ENCODE data around the gene ATAD1. TPM values are rescaled to one million over a fixed set of nuclear protein-coding genes. Genes with fewer than 3 reads are reported as not detected.
"Not testable (repeated sequence)": the region's sequence is repeated elsewhere in the genome, so short reads cannot be mapped to it uniquely, and the experiment has no call there.

Gene ATAD1
- total RNA-seq, 2 experiments from 2014 or later, result 44.4 to 50.4 TPM

DNA sequence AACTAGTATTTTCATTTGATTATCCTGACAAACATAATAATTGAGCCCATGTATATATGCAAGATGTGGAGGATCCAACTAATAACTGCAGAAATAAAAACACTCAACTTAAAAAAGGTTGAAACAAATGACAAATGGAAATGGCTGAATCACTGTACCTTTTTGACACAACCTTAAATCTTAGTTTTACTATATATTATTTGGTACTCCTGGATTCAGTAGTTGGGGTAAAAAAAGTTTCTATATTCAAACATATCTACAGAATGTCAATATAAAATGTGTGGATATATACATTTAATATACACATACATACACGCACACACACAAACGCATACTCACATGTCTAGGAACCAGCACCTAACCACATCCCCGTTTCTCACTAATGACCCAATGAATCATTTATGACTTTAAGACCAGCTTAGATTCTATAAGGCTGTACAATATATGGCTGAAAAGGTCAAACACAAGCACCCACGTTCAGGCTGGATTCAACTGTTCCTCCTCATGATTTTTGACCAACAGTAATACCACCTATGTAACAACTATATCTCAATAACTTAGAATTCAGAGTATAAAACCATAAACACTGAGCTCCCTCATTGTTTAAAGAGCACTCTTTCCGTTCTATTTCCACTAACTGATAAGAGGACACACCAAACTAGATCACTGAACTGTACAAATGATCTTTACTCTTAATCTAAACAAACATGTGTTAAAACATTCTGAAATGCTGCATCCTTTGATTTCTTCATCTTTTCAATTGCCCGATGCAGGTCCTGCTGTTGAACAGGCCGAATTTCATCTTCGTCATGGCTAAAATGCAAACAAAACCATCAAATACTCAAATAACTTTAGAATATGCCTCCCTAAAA is 63.8 kb downstream of the ATAD1 start:
- Mint-ChIP-seq H3K4me1 (peaks cover 25% of the 10 kb centered on the region), H3K9me3 (ENCODE audit: low read depth) (no peaks in the 10 kb centered on the region), H3K36me3 (peaks cover 37% of the 10 kb centered on the region), H3K4me3 (no peak overlapping the region), H3K27ac (no peak overlapping the region), H3K27me3 (no peaks in the 10 kb centered on the region)
- CTCF ChIA-PET, result interaction anchor here (1.0 kb wide), 1 partner anchor 21 kb away, joined by 3 read pairs; no protein-coding TSS in a partner anchor
- no peak for DNase-seq
- no peak for ATAC-seq

DNA sequence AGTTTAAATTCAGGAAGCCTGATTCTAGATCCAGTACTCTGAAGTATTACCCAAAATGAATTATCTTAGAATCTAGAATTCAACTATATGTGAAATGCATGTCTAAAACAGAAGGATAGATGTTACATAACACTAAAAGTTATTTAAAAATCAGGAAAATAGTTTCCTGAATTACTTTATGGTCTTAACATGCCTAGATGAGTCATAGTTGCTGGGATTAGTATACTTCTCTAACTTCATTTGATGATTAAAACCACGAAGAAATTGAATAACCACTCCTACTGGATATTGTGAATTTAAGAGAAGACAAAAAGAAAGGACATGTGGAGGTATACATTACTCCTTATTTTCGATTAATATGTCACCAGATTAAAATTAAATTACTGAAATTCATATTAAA is 65.5 kb downstream of the ATAD1 start:
- no peak overlapping the region for H3K27ac Mint-ChIP-seq

DNA sequence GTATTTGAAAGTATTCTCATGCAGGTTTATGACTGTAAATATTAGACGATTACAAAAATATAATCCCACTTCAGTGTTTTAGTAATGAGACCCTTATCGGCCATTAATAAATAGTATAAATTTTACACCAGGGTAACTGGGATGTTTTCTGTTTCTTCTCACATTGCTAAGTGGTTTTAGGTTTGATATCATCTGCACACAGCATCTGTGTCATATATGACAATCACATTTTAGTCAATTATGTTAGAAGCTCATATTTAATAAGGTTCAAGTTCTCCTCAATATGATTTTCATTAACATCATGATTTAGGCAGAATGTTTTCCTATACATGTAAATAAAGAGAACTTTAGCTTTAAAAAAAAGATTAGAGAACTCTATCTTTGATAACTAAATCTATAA is 66.8 kb downstream of the ATAD1 start:
- Mint-ChIP-seq H3K36me3 (peaks cover 33% of the 10 kb centered on the region), H3K27me3 (no peaks in the 10 kb centered on the region), H3K4me3 (no peak overlapping the region), H3K9me3 (ENCODE audit: low read depth) (no peaks in the 10 kb centered on the region), H3K4me1 (peaks cover 25% of the 10 kb centered on the region), H3K27ac (no peak overlapping the region)
- DNase-seq, result no peak
- CTCF ChIA-PET, result interaction anchor here (0.7 to 2.3 kb wide), 2 partner anchors 10 to 59 kb away, joined by 3 to 10 read pairs; no protein-coding TSS in a partner anchor
- no peak for ATAC-seq

More for the DNA sequence above, 65.5 kb downstream of the ATAD1 start:
- H3K4me1 Mint-ChIP-seq, result peaks cover 25% of the 10 kb centered on the region
- no peak overlapping the region for H3K4me3 Mint-ChIP-seq
- H3K27me3 Mint-ChIP-seq, result no peaks in the 10 kb centered on the region
- ATAC-seq (no peak), DNase-seq (no peak)
- peaks cover 36% of the 10 kb centered on the region for H3K36me3 Mint-ChIP-seq
- CTCF ChIA-PET, result no interaction called here
- H3K9me3 Mint-ChIP-seq (ENCODE audit: low read depth), result no peaks in the 10 kb centered on the region

DNA sequence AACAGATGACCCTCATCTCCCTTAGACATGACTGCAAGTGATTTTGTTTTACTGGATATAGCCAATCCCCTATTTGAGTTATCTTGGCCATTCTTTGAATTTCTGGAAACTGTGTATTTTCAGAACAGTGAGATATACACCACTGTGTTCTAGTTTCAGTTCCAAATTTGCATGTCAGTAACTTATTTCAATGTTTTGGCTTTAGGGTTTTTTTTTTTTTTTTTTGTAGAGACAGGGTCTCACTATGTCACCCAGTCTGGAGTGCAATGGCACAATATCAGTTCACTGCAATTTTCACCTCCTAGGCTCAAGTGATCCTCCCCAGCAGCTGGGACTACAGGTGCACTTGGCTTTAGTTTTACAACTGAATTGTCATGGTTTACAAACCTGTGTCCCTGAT is 67.2 kb downstream of the ATAD1 start:
- ATAC-seq, result no peak
- Mint-ChIP-seq H3K27ac (no peak overlapping the region), H3K4me3 (no peak overlapping the region), H3K27me3 (no peaks in the 10 kb centered on the region), H3K9me3 (ENCODE audit: low read depth) (no peaks in the 10 kb centered on the region), H3K4me1 (peaks cover 25% of the 10 kb centered on the region), H3K36me3 (peaks cover 29% of the 10 kb centered on the region)
- DNase-seq, result no peak
- CTCF ChIA-PET, result interaction anchor here (0.7 to 2.3 kb wide), 2 partner anchors 11 to 58 kb away, joined by 3 to 10 read pairs; no protein-coding TSS in a partner anchor

GRCh38 chr10:87750001-87750671 is 67.9 kb downstream of the ATAD1 start:
- CTCF ChIA-PET, result interaction anchor here (1.0 to 2.3 kb wide), 2 partner anchors 12 to 100 kb away, joined by 3 to 10 read pairs; no protein-coding TSS in a partner anchor
- no peaks in the 10 kb centered on the region for H3K27me3 Mint-ChIP-seq
- no peak for DNase-seq
- no peaks in the 10 kb centered on the region for H3K9me3 Mint-ChIP-seq (ENCODE audit: low read depth)
- peaks cover 24% of the 10 kb centered on the region for H3K36me3 Mint-ChIP-seq
- H3K27ac Mint-ChIP-seq, result no peak overlapping the region
- H3K4me3 Mint-ChIP-seq, result no peak overlapping the region
- peak; percentile 16 for ATAC-seq
- peaks cover 25% of the 10 kb centered on the region for H3K4me1 Mint-ChIP-seq

DNA sequence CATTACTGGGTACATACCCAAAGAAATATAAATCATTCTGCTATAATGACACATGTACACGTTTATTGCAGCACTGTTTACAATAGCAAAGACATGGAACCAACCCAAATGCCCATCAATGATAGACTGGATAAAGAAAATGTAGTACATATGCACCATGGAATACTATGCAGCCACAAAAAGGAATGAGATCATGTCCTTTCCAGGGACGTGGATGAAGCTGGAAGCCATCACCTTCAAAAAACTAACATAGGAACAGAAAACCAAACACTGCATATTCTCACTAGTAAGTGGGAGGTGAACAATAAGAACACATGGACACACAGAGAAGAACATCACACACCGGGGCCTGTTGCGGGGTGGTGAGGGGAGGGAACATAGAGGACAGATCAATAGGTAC is 69.8 kb downstream of the ATAD1 start:
- peaks cover 11% of the 10 kb centered on the region for H3K36me3 Mint-ChIP-seq
- H3K27ac Mint-ChIP-seq; CTCF ChIA-PET; DNase-seq; H3K4me3 Mint-ChIP-seq; H3K27me3 Mint-ChIP-seq; ATAC-seq; H3K9me3 Mint-ChIP-seq (ENCODE audit: low read depth): not testable (repeated sequence)
- peaks cover 19% of the 10 kb centered on the region for H3K4me1 Mint-ChIP-seq

DNA sequence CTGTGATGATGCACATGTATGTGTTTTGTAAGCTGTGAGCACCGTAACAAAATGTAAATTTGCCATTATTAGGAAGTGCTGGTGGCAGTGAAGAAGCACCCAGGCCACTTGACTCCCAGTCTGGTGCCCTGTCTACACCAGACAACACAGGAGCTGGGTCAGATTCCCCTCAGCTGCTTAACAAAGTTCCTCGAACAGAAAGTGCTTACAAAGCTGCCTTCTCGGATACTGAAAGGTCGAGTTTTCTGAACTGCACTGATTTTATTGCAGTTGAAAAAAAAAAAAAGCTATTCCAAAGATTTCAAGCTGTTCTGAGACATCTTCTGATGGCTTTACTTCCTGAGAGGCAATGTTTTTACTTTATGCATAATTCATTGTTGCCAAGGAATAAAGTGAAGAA is 71.1 kb downstream of the ATAD1 start:
- Mint-ChIP-seq H3K27me3 (no peaks in the 10 kb centered on the region), H3K27ac (no peak overlapping the region), H3K36me3 (peaks cover 5% of the 10 kb centered on the region), H3K4me1 (peaks cover 14% of the 10 kb centered on the region), H3K4me3 (no peak overlapping the region), H3K9me3 (ENCODE audit: low read depth) (no peaks in the 10 kb centered on the region)
- DNase-seq, result no peak
- CTCF ChIA-PET, result interaction anchor here (1.0 kb wide), 1 partner anchor 10 kb away, joined by 3 read pairs; no protein-coding TSS in a partner anchor
- ATAC-seq, result no peak

- peaks cover 2% of the 10 kb centered on the region for H3K36me3 Mint-ChIP-seq
- peaks cover 9% of the 10 kb centered on the region for H3K27me3 Mint-ChIP-seq
- H3K4me3 Mint-ChIP-seq, result no peak overlapping the region
- no peak overlapping the region for H3K27ac Mint-ChIP-seq
- DNase-seq (no peak), ATAC-seq (no peak)
- no peaks in the 10 kb centered on the region for H3K9me3 Mint-ChIP-seq (ENCODE audit: low read depth)
- H3K4me1 Mint-ChIP-seq, result no peaks in the 10 kb centered on the region
- CTCF ChIA-PET, result interaction anchor here (0.9 kb wide), 1 partner anchor 11 kb away, joined by 3 read pairs; no protein-coding TSS in a partner anchor
Observed at GRCh38 chr10:87744606-87745005, 73.4 kb downstream of the ATAD1 start.

DNA sequence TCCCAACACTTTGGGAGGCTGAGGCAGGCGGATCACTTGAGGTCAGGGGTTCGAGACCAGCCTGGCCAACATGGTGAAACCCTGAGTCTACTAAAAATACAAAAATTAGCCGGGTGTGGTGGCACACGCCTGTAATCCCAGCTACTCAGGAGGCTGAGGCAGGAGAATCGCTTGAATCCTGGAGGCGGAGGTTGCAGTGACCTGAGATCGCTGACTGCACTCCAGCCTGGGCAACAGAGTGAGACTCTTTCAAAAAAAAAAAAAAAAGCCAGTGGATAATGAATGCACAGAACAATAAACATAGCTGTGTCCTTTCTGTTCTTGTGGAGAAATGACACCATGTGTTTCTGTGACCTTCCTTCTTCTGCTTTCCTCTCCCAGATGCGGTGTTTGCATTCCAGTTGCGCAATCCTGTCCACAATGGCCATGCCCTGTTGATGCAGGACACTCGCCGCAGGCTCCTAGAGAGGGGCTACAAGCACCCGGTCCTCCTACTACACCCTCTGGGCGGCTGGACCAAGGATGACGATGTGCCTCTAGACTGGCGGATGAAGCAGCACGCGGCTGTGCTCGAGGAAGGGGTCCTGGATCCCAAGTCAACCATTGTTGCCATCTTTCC is 74.9 kb downstream of the ATAD1 start:
- H3K27ac Mint-ChIP-seq; H3K4me3 Mint-ChIP-seq; DNase-seq; ATAC-seq; CTCF ChIA-PET; H3K36me3 Mint-ChIP-seq; H3K9me3 Mint-ChIP-seq (ENCODE audit: low read depth); H3K4me1 Mint-ChIP-seq: not testable (repeated sequence)
- peaks cover 18% of the 10 kb centered on the region for H3K27me3 Mint-ChIP-seq

GRCh38 chr10:87740254-87740655 is 77.8 kb downstream of the ATAD1 start:
- Mint-ChIP-seq H3K4me3 (no peak overlapping the region), H3K36me3 (no peaks in the 10 kb centered on the region), H3K27me3 (peaks cover 25% of the 10 kb centered on the region), H3K4me1 (peaks cover 2% of the 10 kb centered on the region), H3K9me3 (ENCODE audit: low read depth) (no peaks in the 10 kb centered on the region), H3K27ac (no peak overlapping the region)
- CTCF ChIA-PET, result no interaction called here
- ATAC-seq, result no peak
- DNase-seq, result no peak

- Mint-ChIP-seq H3K9me3 (ENCODE audit: low read depth) (no peaks in the 10 kb centered on the region), H3K4me3 (no peak overlapping the region), H3K27me3 (peaks cover 27% of the 10 kb centered on the region), H3K36me3 (no peaks in the 10 kb centered on the region), H3K27ac (no peak overlapping the region), H3K4me1 (peaks cover 2% of the 10 kb centered on the region)
- ATAC-seq, result no peak
- CTCF ChIA-PET, result no interaction called here
- no peak for DNase-seq
Observed at GRCh38 chr10:87739703-87740102, 78.3 kb downstream of the ATAD1 start.

- CTCF ChIA-PET, result interaction anchor here (1.4 kb wide), 1 partner anchor 81 kb away, joined by 3 read pairs; no protein-coding TSS in a partner anchor
- not testable (repeated sequence) for ATAC-seq; H3K36me3 Mint-ChIP-seq; H3K9me3 Mint-ChIP-seq (ENCODE audit: low read depth); H3K4me1 Mint-ChIP-seq; H3K27ac Mint-ChIP-seq; DNase-seq; H3K4me3 Mint-ChIP-seq
- H3K27me3 Mint-ChIP-seq, result peaks cover 37% of the 10 kb centered on the region
Observed at GRCh38 chr10:87738253-87738652, 79.8 kb downstream of the ATAD1 start.
